HG03575 (cell line): ENCODE results near the gene SLC45A1.

Source experiments
- ATAC-seq: cut with Tn5 transposase; IDR thresholded peaks from one replicate; pipeline ENCODE4 v1.9.1; 2021; ENCODE audit not compliant: unreplicated experiment, insufficient number of reproducible peaks, low FRiP score; ENCODE audit errors: extremely low read depth

Gene SLC45A1

DNA sequence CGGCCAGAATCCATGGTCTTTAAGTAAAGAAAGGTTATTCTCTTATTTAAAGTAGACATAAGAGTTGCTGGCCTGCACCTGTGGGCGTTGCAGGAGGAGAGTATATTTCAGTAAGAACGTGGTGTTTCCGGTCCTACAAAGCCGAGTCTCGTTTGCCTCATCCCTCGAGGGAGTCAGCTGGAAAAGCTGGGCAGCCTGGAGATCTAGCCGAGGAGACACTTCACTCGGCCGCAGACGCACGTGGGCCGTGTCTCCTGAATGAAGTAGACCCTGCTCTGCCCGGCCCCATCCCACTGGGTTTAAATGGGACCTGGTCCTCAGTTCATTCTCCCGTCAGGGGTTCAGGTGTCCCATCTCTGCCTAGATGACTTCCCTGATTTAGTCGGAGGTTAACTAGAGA lies 14.9 kb downstream of the SLC45A1 start:
- no peak for ATAC-seq

DNA sequence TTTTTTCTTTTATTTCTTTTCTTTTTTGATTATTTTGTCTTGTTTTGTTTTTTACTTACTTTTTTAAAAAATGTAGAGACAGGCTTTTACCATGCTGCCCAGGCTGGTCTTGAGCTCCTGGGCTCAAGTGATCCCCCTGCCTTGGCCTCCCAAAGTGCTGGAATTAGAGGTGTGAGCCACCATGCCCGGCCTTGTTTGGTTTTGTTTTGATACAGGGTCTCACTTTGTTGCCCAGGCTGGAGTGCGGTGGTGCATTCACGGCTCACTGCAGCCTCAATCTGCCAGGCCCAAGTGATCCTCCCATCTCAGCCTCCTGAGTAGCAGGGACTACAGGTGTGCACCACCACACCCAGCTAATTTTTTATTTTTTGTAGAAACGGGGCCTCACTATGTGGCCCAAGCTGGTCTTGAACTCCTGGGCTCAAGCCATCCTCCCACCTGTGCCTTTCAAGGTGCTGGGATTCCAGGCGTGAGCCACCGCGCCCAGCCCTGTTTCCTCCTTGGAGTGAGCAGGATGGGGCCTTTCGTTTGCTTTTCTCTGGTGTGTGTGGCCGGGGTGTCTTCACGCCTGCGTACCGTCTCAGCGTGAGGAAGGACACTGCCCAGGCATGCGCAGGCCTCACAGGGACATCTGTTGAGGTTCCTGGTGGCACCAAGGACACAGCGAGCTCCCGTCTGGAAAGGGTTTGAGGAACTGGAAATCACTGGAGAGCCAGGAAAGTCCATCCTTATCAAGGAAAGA lies 15.5 kb downstream of the SLC45A1 start:
- no peak for ATAC-seq

DNA sequence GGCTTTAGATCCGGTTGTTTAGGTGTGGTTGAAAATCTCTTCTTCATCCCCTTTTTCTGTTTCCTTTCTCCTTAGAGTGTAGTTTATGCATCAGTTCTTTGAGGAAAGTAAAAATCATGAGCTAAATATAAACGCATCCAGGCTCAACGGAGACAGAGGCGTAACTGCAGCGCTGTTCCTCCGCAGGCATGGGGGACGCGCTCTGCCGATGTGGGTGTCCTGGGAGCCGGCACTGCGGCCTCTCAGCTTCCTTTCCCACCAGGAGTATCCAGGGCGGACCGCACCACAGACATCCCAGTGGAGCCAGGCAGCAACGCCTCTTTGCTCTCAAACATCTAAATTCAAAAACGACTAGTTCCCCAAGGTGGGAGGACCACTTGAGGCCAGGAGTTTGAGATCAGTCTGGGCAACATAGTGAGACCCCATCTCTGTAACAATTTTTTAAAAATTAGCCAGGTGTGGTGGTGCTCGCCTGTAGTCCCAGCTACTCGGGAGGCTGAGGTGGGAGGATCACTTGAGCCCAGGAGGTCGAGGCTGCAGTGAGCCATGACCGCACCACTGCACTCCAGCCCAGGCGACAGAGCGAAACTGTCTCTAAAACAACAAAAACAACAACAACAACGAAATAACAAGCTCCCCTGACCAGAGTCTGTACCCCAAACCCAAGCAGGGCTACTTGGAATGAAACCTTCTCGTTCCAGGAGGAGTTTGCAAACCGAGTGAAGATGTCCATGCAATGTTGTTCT lies 16.4 kb downstream of the SLC45A1 start:
- ATAC-seq = no peak

DNA sequence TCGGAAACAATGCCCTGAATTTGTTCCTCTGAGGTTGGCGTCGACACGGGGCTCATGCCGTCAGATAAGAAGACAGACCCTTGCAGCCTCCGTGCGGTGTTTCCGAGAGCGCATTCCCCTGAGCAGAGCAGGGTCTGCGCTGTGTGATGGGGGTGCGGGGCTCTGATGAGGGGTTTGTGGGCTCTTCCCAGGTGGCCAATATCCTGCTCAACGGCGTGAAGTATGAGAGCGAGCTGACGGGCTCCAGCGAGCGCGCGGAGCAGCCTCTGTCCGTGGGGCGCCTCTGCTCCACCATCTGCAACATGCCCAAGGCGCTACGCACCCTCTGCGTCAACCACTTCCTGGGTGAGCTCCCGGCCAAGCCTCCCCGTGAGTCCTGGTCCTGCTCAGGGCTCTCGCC lies 17.3 kb downstream of the SLC45A1 start:
- ATAC-seq = no peak

DNA sequence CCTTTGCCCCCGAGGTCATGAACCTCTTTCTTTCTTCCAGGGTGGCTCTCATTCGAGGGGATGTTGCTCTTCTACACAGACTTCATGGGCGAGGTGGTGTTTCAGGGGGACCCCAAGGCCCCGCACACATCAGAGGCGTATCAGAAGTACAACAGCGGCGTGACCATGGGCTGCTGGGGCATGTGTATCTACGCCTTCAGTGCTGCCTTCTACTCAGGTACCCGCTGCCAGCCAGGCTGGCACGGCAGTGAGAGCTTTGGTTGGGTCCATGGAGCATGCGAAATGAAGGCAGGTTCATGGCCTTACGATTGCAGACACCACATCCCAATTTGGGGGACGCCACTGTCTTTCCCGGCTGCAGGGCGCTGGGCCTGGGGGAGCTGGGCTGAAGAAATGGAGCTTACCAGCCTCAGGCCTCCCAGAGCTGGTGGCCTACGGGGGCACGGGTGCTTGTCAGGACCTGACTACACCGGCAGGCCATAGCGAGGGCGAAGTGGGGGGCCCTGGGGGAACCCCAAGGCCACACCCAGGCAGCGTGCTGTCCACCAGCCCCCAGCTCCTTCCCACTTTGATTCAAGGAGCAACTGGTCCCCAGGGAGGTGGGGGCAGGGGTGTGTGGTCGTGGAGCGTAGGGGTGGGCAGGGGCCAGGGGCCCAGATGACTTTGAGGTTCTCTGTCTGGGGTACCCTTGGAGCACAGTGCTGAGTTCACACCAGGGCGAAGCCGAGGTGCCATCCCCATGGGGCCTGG lies 20.0 kb downstream of the SLC45A1 start:
- no peak for ATAC-seq

DNA sequence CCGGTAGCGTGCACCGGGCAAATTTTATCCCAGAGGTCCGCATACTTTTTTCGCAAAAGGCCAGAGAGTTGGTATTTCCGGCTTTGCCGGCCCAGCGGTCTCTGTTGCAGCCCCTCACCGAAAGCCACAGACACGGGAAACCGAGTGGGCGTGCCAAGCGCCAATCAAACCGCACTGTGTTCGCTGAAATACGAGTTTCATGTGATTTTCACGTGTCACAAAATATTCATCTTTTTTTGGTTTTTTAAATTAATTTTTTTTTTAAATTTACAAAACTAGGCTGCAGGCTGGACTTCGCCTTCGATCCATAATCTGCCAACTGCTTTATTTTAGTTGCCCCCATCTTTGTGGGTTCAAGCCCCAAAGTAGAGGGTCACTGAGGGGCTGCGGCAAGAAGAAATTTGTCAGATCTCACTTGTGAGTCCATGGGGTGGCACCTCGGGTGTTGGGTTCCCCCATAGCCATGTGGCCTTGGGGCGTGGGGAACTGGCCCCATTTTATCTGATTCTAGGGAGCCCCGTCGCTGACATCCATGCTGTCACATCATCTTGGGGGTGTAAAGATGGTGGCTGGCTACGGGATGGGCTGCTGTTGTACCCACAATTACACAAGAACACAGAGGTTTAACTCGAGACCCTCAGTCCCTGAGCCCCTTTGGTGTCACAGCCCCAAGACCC lies 20.8 kb downstream of the SLC45A1 start:
- no peak for ATAC-seq

DNA sequence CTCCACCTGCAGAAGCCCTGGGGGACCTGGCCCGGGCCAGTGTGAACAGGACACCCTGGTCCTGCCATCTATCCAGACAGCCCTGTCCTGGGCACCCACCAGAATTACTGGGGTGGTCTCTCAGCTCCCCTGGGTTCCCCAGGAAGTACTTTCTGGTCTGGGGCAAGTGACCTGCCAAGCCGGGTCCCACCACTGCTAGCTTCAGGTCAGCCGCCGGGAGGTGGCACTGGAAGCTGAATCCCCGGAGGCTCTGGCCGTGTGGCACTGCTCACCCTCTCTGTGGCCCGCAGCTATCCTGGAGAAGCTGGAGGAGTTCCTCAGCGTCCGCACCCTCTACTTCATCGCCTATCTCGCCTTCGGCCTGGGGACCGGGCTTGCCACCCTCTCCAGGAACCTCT lies 21.3 kb downstream of the SLC45A1 start:
- no peak for ATAC-seq

DNA sequence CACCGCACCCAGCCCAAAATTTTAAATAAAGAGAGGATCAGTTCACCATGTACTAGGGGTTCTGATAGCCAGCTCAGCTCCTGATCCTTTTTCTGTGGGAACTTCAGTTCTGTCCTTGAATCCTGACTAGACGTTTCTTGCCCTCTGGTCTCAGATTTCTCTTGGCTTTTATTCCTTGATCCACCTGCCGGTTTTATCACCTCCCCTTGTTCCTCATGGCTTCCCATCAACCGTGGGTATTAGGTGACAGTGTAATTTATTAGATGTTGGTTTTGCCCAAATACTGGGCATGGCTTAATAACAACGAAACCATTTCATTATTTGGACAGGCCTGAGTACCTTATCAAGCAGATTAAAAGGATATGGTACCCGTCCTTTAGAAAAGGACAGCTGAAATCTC lies 22.5 kb downstream of the SLC45A1 start:
- ATAC-seq = no peak

DNA sequence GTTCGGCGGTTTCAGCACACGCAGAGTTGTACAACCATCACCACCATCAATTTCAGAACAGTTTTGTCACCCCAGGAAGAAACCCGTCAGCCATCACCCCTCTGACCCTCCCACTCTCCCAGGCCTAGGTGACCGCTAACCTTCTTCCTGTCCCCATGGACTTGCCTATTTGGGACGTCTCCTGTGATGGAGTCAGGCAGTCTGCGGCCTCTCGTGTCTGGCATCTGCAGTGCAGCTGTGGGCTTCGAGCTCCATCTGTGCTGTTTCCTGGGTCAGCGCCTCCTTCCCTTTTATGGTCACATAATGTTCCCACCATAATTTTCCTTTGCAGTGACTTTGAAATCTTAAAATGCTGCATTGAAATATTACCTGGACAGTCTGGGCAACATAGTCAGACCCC lies 24.4 kb downstream of the SLC45A1 start:
- ATAC-seq = no peak

DNA sequence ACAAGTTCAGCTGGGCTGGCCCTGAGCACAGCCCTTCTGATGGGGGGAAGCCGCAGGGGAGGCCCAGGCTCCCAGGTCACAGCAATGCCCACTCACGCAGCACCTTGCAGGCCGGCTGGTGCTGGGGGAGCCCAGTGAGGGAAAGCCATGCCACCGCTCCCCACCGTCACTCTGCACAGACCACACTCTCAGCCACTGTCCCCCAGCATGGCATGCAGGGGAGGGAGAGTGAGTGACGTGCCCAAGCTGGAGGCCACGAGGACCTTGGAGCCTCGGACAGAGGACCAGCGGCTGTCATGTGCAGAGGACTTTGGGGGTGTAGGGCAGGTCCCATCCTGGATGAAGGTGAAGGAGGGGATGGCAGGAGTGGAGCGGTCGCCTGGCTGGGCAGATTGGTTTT lies 25.1 kb downstream of the SLC45A1 start:
- ATAC-seq = no peak

DNA sequence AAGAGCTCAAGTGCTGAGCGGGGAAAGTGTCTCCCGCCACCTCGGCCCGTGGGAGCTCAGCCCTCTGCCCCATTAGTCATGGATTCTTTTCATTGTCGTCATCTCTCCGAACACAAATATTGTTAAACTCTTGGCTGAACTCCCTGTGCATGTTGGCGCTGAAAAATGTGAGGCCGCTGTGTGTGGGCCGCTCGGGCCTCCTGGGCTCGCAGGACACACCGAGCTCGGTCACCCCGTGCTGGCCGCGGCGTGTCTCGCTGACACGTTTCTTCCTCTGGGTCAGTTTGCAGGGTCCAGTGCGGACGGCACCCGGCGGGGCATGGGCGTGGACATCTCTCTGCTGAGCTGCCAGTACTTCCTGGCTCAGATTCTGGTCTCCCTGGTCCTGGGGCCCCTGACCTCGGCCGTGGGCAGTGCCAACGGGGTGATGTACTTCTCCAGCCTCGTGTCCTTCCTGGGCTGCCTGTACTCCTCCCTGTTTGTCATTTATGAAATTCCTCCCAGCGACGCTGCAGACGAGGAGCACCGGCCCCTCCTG lies 25.6 kb downstream of the SLC45A1 start:
- no peak for ATAC-seq

DNA sequence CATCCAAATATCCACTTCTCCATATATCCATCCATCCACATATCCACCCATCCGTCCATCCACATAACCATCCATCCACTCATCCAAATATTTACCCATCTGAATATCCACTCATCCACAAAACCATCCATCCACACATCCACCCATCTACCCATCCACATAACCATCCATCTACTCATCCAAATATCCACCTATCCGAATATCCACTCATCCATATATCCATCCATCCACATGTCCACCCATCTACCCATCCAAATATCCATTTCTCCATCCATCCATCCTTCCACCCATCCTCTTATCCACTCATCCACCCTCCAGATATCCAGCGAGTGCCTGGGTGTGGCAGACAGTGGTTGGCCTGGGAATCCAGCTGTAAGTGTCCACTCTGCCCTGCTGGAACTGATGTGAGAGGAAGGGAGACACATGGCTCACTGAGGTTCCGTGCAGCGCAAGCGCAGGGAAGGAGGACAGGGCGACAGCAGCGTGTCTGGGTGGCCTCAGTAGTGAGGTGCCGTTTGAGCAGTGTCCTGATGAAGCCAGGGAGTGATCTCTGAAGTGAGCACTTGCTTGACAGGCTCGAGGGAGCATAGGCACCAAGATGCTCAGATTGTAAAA lies 27.1 kb downstream of the SLC45A1 start:
- no peak for ATAC-seq

DNA sequence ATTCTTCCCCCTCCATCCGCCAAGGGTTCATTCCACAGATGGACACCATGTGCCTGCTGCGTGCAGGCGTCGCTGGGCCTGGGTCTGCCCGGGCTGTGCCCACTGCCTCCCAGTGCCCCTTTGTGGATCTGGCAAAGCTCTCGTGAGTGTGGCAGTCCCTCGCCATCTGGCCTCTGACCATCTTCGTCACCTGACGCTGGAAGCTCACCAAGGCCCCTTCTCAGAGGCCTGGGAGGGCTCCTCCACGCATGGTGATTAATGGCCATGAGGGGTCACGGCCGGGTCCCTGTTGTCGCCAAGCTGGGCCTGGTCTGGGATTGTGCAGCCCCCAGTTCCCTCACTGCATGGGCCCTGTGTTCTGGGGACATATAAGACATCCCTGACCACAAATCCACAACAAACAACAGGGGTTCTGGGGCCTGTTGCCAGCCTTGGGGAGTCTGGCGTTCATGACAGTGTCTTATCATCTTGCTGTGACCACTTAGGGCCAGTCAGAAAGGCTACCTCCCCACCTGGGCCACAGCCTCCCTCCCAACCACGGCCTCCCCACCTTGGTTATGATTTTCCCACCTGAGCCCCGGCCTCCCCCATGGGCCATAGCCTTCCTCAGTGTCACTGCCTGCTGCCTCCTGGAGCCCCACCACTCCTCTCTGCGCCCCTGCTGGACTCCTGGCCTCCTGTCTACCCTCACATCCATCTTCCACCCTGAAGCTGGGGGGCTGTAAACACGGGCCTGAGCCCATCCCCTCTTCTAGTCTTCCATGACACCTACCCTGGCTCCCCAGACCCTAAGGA lies 27.9 kb downstream of the SLC45A1 start:
- no peak for ATAC-seq

DNA sequence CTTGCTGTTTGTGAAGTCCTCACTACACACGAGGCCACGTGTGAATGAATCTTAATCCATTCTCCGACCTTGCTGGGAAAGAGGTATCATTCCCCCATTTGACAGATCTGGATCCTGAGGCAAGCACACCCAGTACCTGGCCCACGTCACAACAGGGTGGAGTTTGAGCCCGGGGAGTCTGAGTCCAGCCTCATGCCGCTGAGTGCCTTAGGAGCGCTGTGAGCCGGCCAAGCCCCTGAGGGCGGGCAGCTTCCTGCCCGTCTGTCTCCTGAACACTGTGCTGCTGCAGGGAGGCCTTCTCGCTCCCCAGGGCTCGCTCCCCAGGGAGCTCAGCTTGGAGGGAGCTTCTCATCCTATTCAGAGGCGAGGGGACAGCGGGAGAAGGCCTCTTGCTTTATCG lies 29.7 kb downstream of the SLC45A1 start:
- ATAC-seq = no peak

DNA sequence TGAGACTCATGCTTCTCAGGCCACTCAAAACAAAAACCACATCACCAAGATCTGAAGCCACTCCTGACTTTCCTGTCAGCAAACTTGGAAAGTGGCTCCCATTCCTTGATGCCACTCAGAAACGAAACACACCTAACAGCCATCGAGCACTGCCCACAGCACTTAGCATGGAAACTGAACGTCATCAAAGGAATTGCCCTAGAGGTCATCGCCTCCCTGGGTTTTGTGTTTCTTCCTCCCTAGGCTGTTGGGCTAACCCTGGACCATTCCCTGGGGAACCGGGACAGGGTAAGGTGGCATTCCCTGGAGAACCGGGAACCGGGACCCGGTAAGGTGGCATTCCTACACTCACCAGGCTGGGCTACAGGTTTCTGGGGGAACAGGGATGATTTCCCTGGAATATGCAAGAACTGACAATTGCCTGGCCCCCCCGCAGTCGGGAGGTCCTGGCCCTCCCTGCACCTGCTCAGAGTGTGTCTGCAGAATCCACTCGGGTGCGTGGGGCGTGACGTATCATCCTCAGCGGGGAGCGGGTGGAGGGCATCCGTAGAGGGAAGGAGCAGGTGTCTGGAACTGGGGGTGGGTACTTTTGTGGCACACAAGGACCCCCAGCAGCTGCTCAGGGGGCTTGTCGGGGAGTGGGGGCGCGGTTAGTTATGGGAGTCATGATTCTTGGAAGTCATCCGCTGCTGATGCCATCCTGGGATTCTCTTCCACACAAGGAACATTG lies 30.3 kb downstream of the SLC45A1 start:
- no peak for ATAC-seq

DNA sequence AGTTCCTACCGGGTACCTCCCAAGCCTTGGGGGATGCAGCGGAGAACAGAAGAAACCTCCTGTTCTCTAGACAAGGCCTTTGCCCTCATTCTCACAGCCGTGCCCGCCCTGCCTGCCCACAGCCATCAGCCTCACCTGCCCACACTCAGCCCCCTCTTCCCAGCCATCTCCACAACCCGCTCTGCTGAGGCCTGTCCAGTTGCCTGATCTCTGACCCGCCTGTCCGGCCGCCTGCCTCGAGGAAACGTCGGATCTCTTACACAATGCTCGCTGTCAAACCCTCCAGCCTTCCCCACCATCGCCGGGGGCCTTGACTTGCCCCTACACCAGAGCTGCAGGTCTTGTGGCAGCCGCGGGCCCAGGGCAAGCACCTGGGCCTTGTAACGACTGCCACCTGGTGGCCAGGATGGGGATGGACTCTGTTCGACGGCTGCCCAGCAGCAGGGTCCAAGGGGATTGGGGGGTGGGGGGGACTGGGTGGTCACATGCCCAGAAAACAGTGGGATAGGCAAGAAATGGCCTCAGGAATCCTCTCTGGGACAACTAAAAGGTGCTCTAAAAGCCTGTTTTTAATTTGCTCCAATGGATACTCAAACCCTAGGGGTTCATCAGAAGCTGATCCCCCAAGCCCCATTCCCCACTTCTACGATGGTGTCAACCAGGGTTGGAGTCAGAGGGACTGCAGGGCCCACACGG lies 31.0 kb downstream of the SLC45A1 start:
- ATAC-seq = no peak

DNA sequence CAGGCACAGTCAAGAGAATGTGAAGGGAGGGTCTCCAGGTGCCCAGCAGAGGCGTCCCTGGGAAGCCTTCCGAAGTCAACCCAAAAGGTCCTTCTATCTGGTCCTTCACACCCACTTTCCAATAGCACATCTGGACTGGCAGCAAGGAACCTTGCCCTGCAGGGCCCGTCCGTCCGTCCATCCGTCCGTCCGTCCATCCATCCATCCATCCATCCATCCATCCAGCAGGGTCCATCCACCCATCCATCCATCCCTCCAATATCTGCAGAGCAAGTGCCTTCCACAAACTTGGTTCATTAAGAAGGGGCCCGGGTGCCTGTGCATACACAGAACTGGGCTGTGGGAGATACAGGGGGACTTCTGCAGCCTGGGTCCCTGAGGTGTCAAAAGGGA lies 31.6 kb downstream of the SLC45A1 start:
- ATAC-seq = no peak
